SU-DHL-6 (cell line): Measurements from ENCODE around the gene ADGRF4.

ENCODE experiments used
- CTCF ChIP-seq: fragments of 200-600 bp; sonication (generic); IDR thresholded peaks from one replicate; pipeline ENCODE4 v1.5.1; 2017; ENCODE audit warnings: antibody characterized with exemption, mild to moderate bottlenecking, low read length, moderate library complexity; ENCODE audit not compliant: insufficient read depth, poor library complexity, severe bottlenecking
- EZH2phosphoT487 ChIP-seq: fragments of 200-600 bp; sonication (generic), shearing (Covaris generic); conservative IDR thresholded peaks from 2 replicates; pipeline ENCODE4 v1.6.1; 2018; ENCODE audit warnings: mild to moderate bottlenecking, antibody characterized with exemption, low read length, moderate library complexity, mixed read lengths

- TF ChIP-seq CTCF (no peak), EZH2phosphoT487 (no peak)
Observed at GRCh38 chr6:47769982-47770381, 71.6 kb downstream of the ADGRF4 start.
